Hepatocyte (in vitro differentiated cells): ENCODE measurements around the gene TMEM239. TPM values are rescaled to one million over a fixed set of nuclear protein-coding genes. Genes with fewer than 3 reads are reported as not detected.
"Not testable (repeated sequence)": the region's sequence is repeated elsewhere in the genome, so short reads cannot be mapped to it uniquely, and the experiment has no call there.

Source experiments
- DNase-seq: peaks from one replicate; pipeline ENCODE4 v3.0.0-alpha.2; 2016; ENCODE audit warnings: low spot score
- H2AFZ ChIP-seq: fragments of 200-600 bp; sonication (generic); 2 replicates; pipeline ENCODE4 v1.6.0; 2016; ENCODE audit warnings: antibody characterized with exemption, mild to moderate bottlenecking
- H3K27ac ChIP-seq: fragments of 200-600 bp; sonication (generic); 2 replicates; pipeline ENCODE4 v1.5.1; 2016; ENCODE audit warnings: mild to moderate bottlenecking
- H3K27me3 ChIP-seq: fragments of 200-600 bp; sonication (generic); 2 replicates; pipeline ENCODE4 v1.6.1; 2016
- H3K36me3 ChIP-seq: fragments of 200-600 bp; sonication (generic); replicated peaks from 2 replicates; pipeline ENCODE4 v1.5.1; 2016; ENCODE audit warnings: low read depth; ENCODE audit not compliant: insufficient read depth
- H3K4me1 ChIP-seq: fragments of 200-600 bp; sonication (generic); 2 replicates; pipeline ENCODE4 v1.5.1; 2016; ENCODE audit warnings: mild to moderate bottlenecking, moderate library complexity; ENCODE audit not compliant: insufficient read depth
- H3K4me2 ChIP-seq: fragments of 200-600 bp; sonication (generic); 2 replicates; pipeline ENCODE4 v1.6.0; 2016
- H3K4me3 ChIP-seq: fragments of 200-600 bp; sonication (generic); 2 replicates; pipeline ENCODE4 v1.5.1; 2016; ENCODE audit warnings: mild to moderate bottlenecking
- H3K79me2 ChIP-seq: fragments of 200-600 bp; sonication (generic); 2 replicates; pipeline ENCODE4 v1.6.0; 2017; ENCODE audit warnings: mild to moderate bottlenecking
- H3K9me2 ChIP-seq: fragments of 200-600 bp; sonication (generic); replicated peaks from 2 replicates; pipeline ENCODE4 v1.6.0; 2017; ENCODE audit warnings: mild to moderate bottlenecking; ENCODE audit not compliant: insufficient read depth
- H3K9me3 ChIP-seq: fragments of 200-600 bp; sonication (generic); 2 replicates; pipeline ENCODE4 v1.5.1; 2016; ENCODE audit warnings: low read depth, mild to moderate bottlenecking
- H4K20me1 ChIP-seq: fragments of 200-600 bp; sonication (generic); 2 replicates; pipeline ENCODE4 v1.6.0; 2016; ENCODE audit warnings: mild to moderate bottlenecking; ENCODE audit not compliant: insufficient read depth, poor library complexity, severe bottlenecking
- EZH2 ChIP-seq: fragments of 200-600 bp; sonication (generic); IDR thresholded peaks from 2 replicates; pipeline ENCODE4 v1.6.1; 2016; ENCODE audit warnings: antibody characterized with exemption, mild to moderate bottlenecking, borderline replicate concordance
- EZH2phosphoT487 ChIP-seq: fragments of 200-600 bp; sonication (generic); IDR thresholded peaks from one replicate; pipeline ENCODE4 v1.6.1; 2018; ENCODE audit warnings: antibody characterized with exemption, mild to moderate bottlenecking, low read depth, moderate library complexity; ENCODE audit not compliant: unreplicated experiment, severe bottlenecking
- WGBS: methylation state at CpG from one replicate; pipeline ENCODE4 v1.1.6; 2016; ENCODE audit warnings: low lambda C conversion rate; ENCODE audit errors: missing lambda C conversion rate; 5-methylcytosine and 5-hydroxymethylcytosine counted together
- polyA plus RNA-seq: library from polyadenylated mRNA; unstranded; fragments of >200 nt; fragmentation: Nextera tagmentation; extraction: Ambion mirVana; gene quantifications from 2 replicates; pipeline ENCODE4 v1.2.1, GENCODE V29; 2016
- total RNA-seq: library from RNA; depleted of rRNA; stranded (reverse); fragments of >200 nt; gene quantifications from 2 replicates; pipeline ENCODE4 v1.2.3, GENCODE V29; 2014
- TF ChIP-seq, protein P1 (sequence below): fragments of 200-600 bp; sonication (generic); IDR thresholded peaks from 2 replicates; pipeline ENCODE4 v1.5.1; 2016; ENCODE audit warnings: antibody characterized with exemption, mild to moderate bottlenecking; ENCODE audit not compliant: poor library complexity

The TMEM239 gene
- not detected in 2 replicates for total RNA-seq
- polyA plus RNA-seq, result not detected in 2 replicates

DNA sequence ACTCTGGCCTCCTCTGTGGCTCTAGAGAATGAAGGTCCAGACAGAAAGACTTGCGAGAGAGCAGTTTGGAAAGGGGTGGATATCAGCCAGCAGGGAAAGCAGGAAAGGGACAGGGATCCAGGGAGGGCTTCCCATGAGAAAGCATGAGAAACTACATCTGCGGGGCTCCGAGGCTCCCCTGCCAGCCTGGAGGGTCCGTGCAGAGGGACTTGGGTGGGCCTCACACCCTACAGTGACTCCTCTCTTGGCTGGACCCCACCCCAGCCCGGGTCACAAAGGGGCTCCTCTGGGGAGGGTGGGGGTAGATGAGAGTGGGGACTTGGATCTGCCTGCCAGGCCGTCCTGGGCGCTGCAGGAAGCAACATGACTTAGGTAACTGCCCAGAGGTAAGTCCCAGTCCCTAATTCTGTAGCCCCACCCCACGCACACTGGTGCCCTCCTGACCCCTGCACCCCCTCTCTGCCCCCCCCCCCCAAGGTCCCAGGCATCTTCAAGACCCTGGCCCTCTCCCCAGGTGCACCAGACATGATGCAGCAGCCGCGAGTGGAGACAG lies at the start of gene TMEM239:
Gene TMEM239 (plus strand): TSS at position 335 of the 553 bp plus-strand sequence. CDS start 191 bp downstream, at position 526.
- Histone ChIP-seq H3K4me2 (no peak within 1 kb of the TSS), H3K36me3 (no peaks in the 10 kb centered on the region), H3K27me3 (peaks cover 4% of the 10 kb centered on the region), H3K79me2 (no peaks in the 10 kb centered on the region), H3K27ac (no peak within 1 kb of the TSS), H3K9me2 (no peaks in the 10 kb centered on the region), H3K9me3 (no peaks in the 10 kb centered on the region), H3K4me3 (no peak within 1 kb of the TSS), H3K4me1 (peaks cover 19% of the 10 kb centered on the region), H2AFZ (no peak within 1 kb of the TSS), H4K20me1 (no peaks in the 10 kb centered on the region)
- DNase-seq, result no peak
- no peak for TF ChIP-seq EZH2phosphoT487
- 95% methylated on average over 6 of the region's 10 CpGs for WGBS

DNA sequence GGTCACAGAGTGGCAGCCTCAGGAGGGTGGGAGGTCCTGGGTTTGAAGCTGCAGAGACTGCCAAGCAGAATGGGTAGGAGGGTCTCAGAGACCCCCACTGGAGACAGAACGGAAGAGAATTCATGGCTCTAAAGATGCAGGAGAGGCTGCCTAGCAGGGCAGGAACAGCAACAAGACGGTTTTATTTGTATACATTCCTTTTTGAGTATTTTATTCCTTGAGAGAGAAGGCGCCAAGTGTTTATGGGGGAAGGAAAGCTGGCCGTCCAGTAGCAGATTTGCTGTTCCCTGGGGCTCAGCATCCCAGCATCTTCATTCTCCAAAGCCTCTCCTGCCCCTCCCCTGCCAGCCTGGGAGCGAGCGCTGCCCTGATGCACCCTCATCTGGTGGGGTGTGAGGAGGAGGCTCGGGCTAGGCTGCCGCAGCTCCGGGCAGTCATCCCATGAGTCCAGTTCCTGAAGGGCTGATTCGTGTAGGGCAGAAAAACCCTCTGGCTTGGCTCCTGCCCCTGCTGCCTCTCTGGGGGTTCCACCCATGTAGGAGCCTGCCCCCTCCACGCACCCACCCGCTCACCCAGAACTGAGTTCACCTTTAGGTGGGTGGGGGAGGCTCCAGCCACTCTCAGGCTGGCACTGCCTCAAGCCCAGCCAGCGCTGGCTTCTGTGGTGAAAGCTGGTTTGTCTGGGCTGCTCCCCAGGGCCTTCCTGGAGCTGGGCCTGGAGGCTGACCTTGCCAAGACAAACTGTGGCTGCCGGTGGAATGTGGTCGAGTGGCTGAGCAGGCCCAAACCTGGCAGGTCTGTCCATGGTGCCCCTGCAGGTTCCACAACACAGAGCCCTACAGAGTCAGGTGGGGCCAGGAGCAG lies 48.2 kb upstream of the TMEM239 start:
- no peak for DNase-seq
- Histone ChIP-seq H3K9me2 (no peaks in the 10 kb centered on the region), H2AFZ (no peak overlapping the region), H3K4me2 (no peak overlapping the region), H3K9me3 (no peaks in the 10 kb centered on the region), H4K20me1 (no peaks in the 10 kb centered on the region), H3K79me2 (no peaks in the 10 kb centered on the region), H3K4me3 (no peak overlapping the region), H3K27ac (no peak overlapping the region), H3K36me3 (no peaks in the 10 kb centered on the region), H3K27me3 (peaks cover 3% of the 10 kb centered on the region), H3K4me1 (no peaks in the 10 kb centered on the region)
- TF ChIP-seq, protein P1, sequence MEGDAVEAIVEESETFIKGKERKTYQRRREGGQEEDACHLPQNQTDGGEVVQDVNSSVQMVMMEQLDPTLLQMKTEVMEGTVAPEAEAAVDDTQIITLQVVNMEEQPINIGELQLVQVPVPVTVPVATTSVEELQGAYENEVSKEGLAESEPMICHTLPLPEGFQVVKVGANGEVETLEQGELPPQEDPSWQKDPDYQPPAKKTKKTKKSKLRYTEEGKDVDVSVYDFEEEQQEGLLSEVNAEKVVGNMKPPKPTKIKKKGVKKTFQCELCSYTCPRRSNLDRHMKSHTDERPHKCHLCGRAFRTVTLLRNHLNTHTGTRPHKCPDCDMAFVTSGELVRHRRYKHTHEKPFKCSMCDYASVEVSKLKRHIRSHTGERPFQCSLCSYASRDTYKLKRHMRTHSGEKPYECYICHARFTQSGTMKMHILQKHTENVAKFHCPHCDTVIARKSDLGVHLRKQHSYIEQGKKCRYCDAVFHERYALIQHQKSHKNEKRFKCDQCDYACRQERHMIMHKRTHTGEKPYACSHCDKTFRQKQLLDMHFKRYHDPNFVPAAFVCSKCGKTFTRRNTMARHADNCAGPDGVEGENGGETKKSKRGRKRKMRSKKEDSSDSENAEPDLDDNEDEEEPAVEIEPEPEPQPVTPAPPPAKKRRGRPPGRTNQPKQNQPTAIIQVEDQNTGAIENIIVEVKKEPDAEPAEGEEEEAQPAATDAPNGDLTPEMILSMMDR, result no peak
- TF ChIP-seq EZH2phosphoT487 (no peak), EZH2 (no peak)
- WGBS, result 75% methylated on average over 15 of the region's 15 CpGs

DNA sequence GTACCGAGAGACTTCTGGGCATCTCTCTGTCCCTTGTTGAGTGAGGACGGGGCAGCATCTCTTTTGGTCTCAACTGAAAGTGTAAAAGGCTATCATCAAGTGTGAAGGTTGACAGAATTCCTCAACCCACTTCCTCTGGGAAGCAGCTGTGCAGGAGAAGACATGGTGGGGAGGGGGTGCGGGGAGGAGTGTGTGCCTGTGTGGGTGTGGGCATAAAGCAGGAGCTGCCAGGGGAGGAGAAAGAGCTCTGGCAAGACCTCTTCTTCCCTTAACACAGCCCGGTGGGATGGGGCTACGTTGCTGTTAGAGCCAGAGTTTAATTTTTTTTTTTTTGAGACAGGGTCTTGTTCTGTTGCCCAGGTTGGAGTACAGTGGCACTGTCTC lies 47.5 kb upstream of the TMEM239 start:
- H4K20me1 ChIP-seq, result no peaks in the 10 kb centered on the region
- H3K9me2 ChIP-seq, result no peaks in the 10 kb centered on the region
- H3K4me2 ChIP-seq, result no peak overlapping the region
- no peak overlapping the region for H3K27ac ChIP-seq
- H3K4me3 ChIP-seq, result no peak overlapping the region
- H3K27me3 ChIP-seq, result no peaks in the 10 kb centered on the region
- no peaks in the 10 kb centered on the region for H3K9me3 ChIP-seq
- no peaks in the 10 kb centered on the region for H3K36me3 ChIP-seq
- no peaks in the 10 kb centered on the region for H3K4me1 ChIP-seq
- H3K79me2 ChIP-seq, result no peaks in the 10 kb centered on the region
- TF ChIP-seq EZH2phosphoT487, result no peak
- TF ChIP-seq EZH2, result no peak
- TF ChIP-seq, protein P1, result no peak
- DNase-seq, result no peak
- WGBS, result 93% methylated on average over 5 of the region's 5 CpGs
- H2AFZ ChIP-seq, result no peak overlapping the region

DNA sequence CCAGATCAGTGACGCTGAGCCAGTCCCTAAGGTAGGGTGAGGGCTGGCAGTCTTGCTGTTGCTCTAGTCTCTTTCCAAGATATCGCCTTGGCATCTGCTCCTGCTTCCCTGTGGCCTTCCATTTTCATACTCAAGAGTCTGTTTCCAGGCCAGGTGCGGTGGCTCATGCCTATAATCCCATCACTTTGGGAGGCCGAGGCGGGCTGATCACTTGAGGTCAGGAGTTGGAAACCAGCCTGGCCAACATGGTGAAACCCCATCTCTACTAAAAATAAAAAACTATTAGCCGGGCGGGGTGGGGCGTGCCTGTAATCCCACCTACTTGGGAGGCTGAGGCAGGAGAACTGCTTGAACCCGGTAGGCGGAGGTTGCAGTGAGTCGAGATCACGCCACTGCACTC lies 46.1 kb upstream of the TMEM239 start:
- WGBS, result 90% methylated on average over 12 of the region's 12 CpGs
- not testable (repeated sequence) for DNase-seq, H3K9me3 ChIP-seq, H3K4me2 ChIP-seq, H3K36me3 ChIP-seq, H3K27ac ChIP-seq, H3K79me2 ChIP-seq, H2AFZ ChIP-seq, H3K4me1 ChIP-seq, H3K9me2 ChIP-seq, H3K27me3 ChIP-seq, H3K4me3 ChIP-seq, H4K20me1 ChIP-seq
